Choroid plexus epithelial cell (primary cell): ENCODE measurements around the gene PTRHD1.
"Not testable (repeated sequence)": the region's sequence is repeated elsewhere in the genome, so short reads cannot be mapped to it uniquely, and the experiment has no call there.

Source experiments
- DNase-seq: peaks from one replicate; pipeline ENCODE4 v3.0.0-alpha.2; 2010; ENCODE audit warnings: low read depth
- H3K4me3 ChIP-seq: 2 replicates; pipeline ENCODE4 v1.5.1; 2011; ENCODE audit warnings: low read depth, mild to moderate bottlenecking, control low read depth, low read length, moderate library complexity
- TF ChIP-seq, protein P1 (sequence below): conservative IDR thresholded peaks from 2 replicates; pipeline ENCODE4 v1.5.1; 2011; ENCODE audit warnings: low read depth, mild to moderate bottlenecking, control low read depth, inconsistent platforms, low read length, moderate library complexity

The PTRHD1 gene

DNA sequence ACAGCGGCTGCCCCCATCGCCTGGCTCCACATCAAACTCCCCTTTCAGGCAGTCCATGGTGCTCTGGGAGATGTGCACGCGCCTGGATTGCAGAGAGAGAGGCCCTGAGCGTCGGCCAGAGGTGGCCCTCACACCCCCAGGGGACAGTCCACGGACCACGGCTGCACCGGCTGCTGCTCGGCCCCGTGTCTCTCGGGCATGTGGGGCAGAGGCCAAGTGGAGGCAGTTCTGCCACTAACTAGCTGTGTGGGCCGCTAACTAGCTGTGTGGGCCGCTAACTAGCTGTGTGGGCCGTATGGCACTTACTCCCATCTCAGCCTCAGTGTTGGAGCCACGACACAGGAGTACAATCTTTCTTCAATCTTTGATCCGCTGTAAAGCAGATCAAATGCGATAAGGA lies 45.4 kb upstream of the PTRHD1 start:
- no peak for DNase-seq
- TF ChIP-seq, protein P1, sequence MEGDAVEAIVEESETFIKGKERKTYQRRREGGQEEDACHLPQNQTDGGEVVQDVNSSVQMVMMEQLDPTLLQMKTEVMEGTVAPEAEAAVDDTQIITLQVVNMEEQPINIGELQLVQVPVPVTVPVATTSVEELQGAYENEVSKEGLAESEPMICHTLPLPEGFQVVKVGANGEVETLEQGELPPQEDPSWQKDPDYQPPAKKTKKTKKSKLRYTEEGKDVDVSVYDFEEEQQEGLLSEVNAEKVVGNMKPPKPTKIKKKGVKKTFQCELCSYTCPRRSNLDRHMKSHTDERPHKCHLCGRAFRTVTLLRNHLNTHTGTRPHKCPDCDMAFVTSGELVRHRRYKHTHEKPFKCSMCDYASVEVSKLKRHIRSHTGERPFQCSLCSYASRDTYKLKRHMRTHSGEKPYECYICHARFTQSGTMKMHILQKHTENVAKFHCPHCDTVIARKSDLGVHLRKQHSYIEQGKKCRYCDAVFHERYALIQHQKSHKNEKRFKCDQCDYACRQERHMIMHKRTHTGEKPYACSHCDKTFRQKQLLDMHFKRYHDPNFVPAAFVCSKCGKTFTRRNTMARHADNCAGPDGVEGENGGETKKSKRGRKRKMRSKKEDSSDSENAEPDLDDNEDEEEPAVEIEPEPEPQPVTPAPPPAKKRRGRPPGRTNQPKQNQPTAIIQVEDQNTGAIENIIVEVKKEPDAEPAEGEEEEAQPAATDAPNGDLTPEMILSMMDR = no peak
- H3K4me3 ChIP-seq = no peak overlapping the region

DNA sequence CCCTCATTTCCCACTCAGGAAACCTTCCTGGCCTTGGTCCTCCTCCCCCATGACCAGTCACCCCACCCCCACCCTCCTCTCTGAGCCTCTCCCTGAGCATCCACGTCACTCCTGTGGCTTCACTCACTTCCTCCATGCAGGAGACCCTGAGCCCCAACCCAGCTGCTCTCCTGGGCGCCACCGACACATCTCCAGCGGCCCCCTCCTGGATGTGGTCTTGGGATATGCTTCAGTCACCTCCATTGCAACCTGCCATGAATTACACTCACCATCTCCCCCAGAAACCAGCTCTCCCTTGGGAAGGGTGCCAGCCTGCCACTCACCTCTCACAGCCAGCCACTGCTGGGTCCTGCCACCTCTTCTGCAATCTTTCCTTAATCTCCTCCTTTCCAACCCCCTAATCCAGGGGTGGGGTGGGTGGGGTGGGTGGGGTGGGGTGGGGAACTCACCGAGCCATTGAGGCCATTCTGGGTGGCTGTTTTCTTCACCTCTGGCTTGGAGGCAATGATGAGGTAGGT lies 44.9 kb upstream of the PTRHD1 start:
- H3K4me3 ChIP-seq = no peak overlapping the region
- TF ChIP-seq, protein P1 = no peak
- DNase-seq = no peak

DNA sequence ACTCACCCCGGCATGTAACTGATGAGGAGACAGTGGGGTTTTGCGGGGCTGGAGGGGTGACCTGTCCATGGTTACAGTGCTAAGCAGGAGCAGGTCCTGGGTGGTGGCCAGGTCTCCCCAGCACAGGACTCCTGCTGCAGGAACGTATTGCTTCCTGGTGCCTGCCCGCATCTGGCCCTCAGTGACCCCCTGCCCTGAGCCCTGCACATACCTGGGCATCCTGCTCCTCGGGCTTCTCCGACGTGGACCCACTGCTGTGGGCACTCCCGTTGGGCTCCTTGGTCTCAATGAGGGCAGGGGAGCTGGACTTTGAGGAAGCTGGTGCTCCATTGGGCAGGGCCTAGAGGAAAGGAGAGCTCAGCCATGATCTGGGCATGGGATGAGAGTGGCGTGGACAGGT lies 43.5 kb upstream of the PTRHD1 start:
- no peak for DNase-seq
- TF ChIP-seq, protein P1 = no peak
- no peak overlapping the region for H3K4me3 ChIP-seq

DNA sequence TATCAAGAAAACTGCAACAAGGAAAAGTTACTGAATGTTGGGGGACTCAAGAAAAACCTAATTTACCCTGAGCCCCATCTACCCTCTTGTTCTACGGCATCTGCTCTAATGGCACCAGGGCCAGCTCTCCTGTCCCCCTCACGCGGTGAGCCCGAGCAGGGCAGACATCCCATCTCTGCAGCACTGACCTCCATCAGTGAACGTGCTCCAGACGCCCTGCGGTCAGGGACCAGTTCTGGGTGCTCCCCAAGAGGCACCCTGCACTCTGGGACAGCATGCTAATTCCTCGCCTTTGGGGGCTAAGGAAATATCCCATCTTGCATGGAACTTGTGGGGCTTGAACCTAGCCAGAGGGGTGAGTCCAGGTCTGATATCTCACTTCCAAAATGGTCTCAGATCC lies 43.0 kb upstream of the PTRHD1 start:
- DNase-seq = no peak
- TF ChIP-seq, protein P1 = no peak
- H3K4me3 ChIP-seq = no peak overlapping the region

DNA sequence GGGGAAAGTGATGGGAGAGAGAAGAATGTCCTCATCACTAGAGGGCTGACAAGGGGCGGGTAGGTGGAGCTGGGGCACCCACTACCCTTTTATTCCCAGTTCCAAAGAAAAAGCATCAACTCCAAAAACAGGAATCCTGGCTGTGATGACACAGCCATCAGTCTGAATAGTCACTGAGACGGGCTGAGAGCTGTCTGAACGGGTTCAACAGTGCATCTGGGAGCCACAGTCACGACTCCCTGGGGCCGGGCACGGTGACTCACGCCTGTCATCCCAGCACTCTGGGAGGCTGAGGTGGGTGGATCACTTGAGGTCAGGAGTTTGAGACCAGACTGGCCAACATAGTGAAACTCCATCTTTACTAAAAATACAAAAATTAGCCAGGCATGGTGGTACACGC lies 42.2 kb upstream of the PTRHD1 start:
- not testable (repeated sequence) for H3K4me3 ChIP-seq, DNase-seq

DNA sequence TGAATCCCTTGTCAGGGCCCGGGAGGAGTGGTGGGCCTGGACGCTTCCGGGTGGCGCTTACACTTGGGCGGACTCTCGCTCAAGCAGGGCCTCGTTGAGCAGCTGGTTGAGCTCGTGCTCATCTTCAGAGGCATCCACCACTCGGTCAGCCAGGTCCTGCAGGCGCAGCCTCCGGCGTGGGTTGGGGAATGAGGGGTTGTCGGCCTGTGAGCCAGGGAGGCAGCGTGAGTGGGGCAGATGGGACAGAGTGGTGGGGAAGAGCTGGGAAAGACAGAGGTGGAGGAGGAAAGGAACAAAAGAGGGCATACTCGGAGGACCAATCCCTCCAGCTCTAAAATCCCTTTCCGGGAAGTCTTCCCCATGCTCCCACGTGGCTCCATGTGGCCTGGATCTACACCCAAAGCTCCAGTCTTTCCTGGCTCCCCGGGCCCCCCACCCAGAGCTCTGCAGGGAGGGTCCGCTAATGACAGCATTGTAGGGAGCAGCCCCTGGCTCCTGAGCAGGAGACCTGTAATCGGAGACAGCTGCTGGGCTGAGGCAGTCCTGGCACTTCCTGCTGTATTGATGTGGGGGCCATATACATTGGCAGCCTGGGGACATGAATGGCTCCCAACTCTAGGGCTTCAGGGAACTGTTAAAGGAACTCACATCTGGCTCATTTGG lies 41.7 kb upstream of the PTRHD1 start:
- TF ChIP-seq, protein P1 = no peak
- DNase-seq = no peak
- no peak overlapping the region for H3K4me3 ChIP-seq

DNA sequence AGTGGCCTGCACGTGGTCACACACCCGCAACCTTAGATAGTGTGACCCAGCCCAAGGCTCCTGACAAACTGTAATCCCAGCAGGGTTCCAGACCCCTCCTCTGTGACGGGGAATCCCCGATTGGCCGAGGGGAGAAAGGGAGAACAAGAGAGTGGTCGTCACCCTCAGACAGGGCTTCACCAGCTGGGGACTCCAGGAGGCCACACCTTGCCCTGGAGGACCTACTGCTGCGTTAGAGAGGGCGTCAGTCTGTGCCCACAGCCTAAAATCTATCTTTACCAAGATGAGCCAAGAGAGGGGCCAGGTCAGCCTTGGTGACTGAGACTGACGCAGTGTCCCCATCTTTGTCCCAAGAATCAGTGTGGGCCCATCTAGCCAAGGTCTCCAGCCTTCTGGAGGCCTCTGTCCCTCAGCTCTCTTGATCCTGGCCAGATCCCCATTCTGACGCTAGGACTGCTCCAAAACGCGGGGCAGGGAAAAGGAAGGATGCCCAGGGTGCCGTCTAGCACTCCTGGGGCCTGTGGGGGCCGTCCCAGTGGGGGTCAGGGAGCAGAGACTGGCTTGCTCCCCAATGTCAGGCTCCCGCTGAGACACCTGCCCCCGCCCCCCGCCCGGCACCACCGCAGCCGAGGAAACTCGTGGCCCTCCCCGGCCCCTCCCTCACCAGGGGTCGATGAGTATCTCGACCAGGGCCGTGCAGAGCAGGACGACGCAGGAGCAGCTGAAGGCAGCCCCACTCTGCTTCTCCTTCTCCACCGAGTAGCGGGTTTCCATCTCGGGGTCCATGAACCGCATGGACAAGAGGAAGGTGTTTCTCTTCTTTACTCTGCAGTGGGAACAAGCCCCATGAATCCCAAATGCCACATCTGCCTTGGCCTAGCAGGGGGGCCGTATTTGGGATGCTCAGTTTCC lies 40.9 kb upstream of the PTRHD1 start:
- TF ChIP-seq, protein P1 = no peak
- H3K4me3 ChIP-seq = no peak overlapping the region
- DNase-seq = no peak
